Measurements from ENCODE around the gene NTHL1.

Gene NTHL1

DNA sequence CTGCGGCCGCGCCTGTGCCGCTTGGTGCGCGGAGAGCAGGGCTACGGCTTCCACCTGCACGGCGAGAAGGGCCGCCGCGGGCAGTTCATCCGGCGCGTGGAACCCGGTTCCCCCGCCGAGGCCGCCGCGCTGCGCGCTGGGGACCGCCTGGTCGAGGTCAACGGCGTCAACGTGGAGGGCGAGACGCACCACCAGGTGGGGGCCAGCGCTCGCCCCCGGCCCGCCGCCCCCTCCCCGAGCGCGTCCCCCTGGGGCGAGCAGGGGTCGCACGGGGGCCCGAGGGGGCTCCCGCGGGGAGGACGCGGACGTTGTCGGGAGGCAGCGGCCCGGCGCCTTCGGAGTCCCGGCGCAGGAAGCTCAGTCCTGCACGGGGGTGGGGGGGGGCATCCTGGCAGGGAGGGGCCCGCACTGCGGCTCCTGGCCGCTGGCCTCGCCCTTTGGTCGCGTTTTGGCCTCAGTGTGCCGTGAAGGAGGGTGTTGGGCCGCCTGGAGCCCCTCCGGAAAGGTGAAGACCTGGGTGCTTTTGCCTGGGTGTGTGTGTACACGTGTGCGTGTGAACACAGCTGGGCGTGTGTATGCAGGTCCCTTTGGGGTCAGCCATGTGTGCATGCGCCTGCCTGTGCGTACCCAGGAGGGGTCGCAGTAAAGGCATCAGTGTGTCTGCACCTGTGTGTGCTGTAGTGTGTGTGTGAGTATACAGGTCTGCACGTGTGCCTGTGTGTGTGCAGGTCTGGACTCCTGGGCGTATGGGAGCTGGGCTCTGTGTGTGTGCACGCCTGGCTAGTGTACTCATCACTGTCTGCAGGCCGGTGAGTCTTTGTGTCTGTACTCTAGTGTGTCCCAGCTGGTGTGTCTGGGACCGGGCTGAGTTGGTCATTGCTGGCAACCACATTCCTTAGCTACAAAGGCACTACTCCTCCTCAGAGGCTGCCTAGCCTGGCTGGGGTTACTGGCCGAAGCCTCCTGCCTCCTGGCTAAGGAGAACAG is 20.3 kb downstream of the NTHL1 start:
- TF ChIP-seq ZNF274 (IDR thresholded peaks at IDR 0.05; ENCODE audit: low read depth, low read length), result no peak
- no peak overlapping the region; the same call in 1 of the 2 replicates for H3K4me3 ChIP-seq (ENCODE audit: low read length)

DNA sequence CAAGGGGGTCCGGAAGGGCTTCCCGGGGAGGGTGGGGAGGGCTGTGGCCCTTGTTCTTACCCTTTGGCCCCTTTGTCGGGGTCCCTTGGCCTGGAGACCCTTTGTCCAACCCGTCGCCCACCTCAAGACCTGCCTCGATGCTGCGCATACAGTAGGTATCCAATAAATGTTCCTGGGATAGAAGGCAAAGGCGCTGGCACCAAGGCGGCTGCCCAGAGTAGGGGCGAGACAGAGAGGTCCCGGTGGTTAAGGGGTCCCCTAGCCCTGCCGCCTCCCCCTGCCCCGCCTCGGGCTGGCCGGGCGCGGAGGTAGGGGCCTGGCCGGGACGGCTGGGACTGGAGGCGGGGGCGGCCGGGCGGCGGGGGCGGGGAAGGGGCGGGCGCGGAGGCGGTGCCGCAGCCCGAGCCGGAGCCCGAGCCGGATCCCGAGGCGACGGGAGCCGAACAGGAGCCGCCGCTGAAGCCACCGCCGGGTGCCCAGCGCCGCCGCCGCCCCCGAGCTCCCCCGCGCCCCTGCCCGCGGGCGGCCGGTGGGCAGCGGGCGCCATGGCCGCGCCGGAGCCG is 21.1 kb downstream of the NTHL1 start, which contains the start of gene NHERF2:
Gene NHERF2 (plus strand): TSS at position 442 of the 563 bp plus-strand sequence. CDS start 104 bp downstream, at position 546.
- no peak within 1 kb of the TSS; the same call in 1 of the 2 replicates for H3K4me3 ChIP-seq (ENCODE audit: low read length)
- no peak for TF ChIP-seq ZNF274 (IDR thresholded peaks at IDR 0.05; ENCODE audit: low read depth, low read length)

DNA sequence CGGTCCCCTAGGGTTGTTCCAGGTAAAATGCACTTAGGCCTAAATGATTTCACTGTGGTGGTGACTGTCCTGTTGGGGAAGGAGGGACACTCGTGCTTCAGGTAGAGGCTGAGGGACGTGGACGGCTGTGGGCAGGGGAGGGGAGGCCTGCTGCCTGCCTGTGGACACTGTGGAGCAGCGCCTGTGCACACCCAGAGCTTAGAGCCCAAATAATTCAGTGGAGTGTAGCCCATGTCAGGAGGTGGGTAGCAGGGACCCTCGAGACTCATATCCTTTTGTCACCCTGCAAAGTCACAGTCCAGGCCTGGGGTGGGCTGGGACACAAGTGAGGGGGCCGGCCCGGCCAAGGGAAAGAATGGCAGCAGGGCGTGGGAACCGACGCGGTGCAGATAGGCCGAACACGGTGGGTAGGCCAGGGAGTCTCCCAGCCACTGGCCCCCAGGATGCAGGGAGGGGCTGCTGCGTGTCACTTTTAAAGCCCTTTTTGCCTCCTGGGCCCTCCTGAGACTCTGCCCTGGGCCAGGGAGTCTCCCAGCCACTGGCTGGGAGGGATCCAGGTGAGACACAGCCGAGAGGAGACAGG is 21.7 kb downstream of the NTHL1 start:
- H3K4me3 ChIP-seq (ENCODE audit: low read length), result no peak overlapping the region
- no peak for TF ChIP-seq ZNF274 (IDR thresholded peaks at IDR 0.05; ENCODE audit: low read depth, low read length)

DNA sequence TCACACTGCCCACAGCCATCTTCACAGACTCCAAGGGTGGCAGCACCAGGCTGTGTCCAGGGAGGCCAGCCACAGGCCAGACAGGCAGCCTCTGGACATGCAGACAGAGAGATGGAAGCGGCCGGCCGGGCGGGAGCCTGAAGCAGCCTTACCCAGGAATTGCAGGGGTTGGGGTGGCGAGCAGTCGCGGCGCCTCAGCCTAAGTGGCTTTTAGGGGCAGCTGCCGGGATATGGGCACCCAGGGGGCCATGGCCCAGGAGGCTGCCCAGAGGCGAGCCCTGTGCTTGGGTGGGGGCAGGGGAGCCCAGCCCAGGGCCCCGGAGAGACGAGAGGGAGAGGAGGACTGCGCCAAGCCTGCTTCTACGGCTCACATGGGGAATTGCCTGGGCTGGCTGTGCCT is 22.4 kb downstream of the NTHL1 start:
- TF ChIP-seq ZNF274 (IDR thresholded peaks at IDR 0.05; ENCODE audit: low read depth, low read length), result no peak
- no peak overlapping the region for H3K4me3 ChIP-seq (ENCODE audit: low read length)

DNA sequence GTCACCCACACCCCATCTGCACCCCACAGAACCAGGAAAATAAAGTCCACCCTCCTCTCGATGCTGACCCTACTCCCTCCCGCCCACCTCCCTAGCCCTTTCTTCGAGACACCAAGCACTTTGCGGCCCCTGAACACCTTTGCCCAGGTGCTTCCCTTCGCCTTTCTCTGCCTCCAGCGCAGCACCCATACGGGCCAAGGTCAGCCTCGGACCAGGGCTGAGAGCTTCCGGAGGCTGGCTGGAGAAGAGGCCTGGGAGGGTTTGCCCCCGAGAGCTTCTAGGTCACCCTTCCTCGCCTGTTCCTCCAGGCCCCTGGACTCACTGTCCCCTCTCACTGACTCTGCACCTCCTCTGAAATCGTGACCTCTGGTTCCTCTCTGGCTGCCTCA is 23.6 kb downstream of the NTHL1 start:
- TF ChIP-seq ZNF274 (IDR thresholded peaks at IDR 0.05; ENCODE audit: low read depth, low read length), result no peak
- H3K4me3 ChIP-seq (ENCODE audit: low read length), result no peak overlapping the region

DNA sequence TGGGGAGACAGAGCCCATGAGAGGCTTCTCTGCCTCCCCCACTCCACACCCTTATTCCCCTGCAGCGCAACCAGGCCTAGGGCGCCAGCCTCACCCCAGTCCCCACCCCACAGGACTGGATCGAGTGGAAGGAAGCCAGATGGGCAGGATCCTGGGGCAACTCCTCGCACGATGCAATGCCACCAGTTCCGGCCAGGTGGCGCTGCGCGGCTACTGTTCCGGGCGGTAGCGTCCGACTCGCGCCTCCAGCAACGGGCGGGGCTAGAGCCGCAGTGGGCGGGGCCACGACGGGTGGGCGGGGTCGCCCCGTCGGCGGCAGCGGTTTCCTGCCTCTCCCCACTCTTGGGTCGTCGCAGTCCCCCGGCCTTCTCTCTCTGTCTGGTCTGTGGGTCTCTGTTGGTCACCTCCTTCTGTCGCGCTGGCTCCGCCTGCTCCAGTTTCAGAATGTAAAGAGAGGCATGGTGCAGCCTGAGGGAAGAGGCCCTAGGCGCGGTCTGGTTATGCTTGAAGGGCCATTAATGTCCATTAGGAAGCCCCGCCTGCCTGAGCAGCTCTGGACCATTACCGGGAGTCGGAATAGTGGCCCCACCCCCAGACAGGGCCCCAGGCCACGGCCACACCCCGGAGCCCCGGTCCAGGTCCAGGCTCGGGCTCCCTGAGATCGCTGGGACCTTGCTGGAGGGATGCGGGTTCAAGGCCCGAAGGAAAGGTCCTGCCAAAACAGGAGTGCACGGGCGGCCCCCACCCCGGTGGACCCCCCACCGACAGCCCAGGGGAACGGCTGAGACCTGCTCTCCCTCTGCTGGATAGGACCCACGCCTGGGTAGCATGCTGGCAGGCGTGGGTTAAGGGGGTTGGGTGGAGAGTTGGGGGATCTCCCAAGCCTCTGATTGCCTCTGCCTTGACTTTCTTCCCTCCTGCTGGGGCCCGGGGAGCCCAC is 24.3 kb downstream of the NTHL1 start:
- H3K4me3 ChIP-seq (ENCODE audit: low read length), result no peak overlapping the region; the same call in 1 of the 2 replicates
- no peak for TF ChIP-seq ZNF274 (IDR thresholded peaks at IDR 0.05; ENCODE audit: low read depth, low read length)

DNA sequence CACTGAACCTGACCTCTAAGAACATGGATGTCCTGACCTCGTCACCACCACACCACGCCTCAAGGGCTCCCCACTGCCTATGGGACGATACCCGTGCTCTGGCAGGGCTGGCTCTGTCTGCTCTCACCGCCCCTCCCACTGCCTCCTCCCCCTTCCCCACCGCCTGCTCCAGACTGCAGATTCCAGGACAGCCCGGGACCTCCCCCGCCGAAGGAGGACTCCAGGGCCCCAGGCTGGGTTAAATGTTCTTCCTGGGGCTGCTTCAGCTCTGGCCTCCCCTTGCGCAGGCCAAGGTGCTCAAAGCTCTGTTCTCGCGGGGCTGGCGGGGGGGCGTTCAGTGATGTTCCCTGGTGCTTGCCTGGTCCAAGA is 24.9 kb downstream of the NTHL1 start:
- TF ChIP-seq ZNF274 (IDR thresholded peaks at IDR 0.05; ENCODE audit: low read depth, low read length), result no peak
- no peak overlapping the region; the same call in 1 of the 2 replicates for H3K4me3 ChIP-seq (ENCODE audit: low read length)

DNA sequence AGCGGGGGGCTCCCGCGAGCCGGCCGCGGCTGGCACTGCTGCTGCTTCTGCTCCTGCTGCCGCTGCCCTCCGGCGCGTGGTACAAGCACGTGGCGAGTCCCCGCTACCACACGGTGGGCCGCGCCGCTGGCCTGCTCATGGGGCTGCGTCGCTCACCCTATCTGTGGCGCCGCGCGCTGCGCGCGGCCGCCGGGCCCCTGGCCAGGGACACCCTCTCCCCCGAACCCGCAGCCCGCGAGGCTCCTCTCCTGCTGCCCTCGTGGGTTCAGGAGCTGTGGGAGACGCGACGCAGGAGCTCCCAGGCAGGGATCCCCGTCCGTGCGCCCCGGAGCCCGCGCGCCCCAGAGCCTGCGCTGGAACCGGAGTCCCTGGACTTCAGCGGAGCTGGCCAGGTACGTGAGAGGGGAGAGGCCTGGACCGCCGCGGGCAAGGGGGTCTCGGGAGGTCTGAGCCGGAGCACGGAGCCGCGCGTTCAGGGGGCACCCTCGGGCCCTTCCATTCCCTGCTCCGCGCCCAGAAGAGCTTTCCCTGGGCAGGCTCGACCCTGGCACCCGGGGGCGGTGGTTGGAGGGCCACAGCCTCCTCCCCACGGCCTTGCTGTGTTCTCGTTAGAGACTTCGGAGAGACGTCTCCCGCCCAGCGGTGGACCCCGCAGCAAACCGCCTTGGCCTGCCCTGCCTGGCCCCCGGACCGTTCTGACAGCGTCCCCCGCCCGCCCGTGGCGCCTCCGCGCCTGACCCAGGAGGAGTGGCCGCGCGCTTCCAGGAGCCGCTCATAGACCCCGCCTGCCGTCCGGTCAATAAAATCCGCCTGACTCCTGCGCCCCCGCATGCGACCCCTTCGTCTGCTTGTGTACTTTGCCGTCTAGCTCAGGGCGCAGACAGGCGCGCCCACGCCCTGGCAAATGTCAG is 27.5 kb downstream of the NTHL1 start:
- no peak overlapping the region for H3K4me3 ChIP-seq (ENCODE audit: low read length)
- TF ChIP-seq ZNF274 (IDR thresholded peaks at IDR 0.05; ENCODE audit: low read depth, low read length), result no peak

DNA sequence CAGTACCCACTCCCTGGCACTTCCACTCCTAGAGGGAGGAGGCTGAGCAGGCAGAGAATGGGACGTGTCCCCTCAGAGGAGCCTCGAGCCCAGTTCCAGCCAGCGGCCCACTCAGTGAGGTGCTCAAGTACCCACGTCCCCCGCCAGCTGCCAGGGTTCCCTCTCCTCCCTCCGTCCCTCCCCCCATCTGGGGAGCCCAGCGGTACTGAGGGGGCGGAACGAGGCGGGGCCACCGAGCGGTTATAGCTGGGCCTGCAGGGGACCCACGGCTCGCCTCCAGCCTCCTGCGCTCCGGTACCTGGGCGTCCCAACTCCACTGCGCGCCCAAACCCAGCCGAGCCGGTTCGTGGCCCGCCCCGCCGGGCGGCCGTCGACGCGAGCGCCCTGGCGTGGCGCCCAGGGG is 28.1 kb downstream of the NTHL1 start, which contains the start of gene NPW:
Gene NPW (plus strand): TSS at position 268 of the 403 bp plus-strand sequence.
- no peak for TF ChIP-seq ZNF274 (IDR thresholded peaks at IDR 0.05; ENCODE audit: low read depth, low read length)
- no peak within 1 kb of the TSS for H3K4me3 ChIP-seq (ENCODE audit: low read length)

DNA sequence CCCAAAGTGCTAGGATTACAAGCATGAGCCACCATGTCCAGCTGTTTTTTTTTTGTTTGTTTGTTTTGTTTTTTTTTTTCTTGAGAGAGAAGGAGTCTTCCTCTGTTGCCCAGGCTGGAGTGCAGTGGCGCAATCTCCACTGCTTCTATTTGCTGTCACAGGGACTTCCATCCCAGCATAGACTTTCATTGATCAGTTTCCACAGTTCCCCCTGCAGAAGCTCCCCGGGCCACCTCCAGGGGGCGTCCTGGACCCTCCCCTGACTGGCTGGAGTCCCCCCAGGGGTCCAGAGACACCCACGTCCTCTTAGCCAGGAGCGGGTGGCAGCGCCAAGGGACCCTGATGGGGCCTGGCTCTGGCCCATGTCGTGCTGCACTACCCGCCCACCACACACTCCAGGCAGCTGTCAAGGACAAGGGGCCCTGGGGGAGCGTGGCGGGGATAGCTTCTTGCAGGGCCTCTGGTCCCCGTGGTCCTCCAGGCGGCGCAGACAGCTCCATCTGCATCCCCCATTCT is 31.2 kb downstream of the NTHL1 start:
- no peak for TF ChIP-seq ZNF274 (IDR thresholded peaks at IDR 0.05; ENCODE audit: low read depth, low read length)
- H3K4me3 ChIP-seq (ENCODE audit: low read length), result no peak overlapping the region

DNA sequence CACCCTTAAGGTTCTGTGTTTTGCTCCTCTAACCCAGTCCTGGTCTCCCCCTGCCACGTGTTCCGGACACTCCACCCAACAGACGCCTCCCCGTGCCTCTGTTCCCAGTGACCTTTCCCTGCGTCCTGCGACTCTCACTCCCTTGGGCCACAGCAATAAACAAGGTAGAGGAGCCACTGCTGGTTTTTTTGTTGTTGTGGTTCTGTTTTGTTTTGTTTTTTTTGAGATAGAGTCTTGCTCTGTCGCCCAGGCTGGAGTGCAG is 31.8 kb downstream of the NTHL1 start:
- no peak overlapping the region for H3K4me3 ChIP-seq (ENCODE audit: low read length)
- no peak for TF ChIP-seq ZNF274 (IDR thresholded peaks at IDR 0.05; ENCODE audit: low read depth, low read length)

DNA sequence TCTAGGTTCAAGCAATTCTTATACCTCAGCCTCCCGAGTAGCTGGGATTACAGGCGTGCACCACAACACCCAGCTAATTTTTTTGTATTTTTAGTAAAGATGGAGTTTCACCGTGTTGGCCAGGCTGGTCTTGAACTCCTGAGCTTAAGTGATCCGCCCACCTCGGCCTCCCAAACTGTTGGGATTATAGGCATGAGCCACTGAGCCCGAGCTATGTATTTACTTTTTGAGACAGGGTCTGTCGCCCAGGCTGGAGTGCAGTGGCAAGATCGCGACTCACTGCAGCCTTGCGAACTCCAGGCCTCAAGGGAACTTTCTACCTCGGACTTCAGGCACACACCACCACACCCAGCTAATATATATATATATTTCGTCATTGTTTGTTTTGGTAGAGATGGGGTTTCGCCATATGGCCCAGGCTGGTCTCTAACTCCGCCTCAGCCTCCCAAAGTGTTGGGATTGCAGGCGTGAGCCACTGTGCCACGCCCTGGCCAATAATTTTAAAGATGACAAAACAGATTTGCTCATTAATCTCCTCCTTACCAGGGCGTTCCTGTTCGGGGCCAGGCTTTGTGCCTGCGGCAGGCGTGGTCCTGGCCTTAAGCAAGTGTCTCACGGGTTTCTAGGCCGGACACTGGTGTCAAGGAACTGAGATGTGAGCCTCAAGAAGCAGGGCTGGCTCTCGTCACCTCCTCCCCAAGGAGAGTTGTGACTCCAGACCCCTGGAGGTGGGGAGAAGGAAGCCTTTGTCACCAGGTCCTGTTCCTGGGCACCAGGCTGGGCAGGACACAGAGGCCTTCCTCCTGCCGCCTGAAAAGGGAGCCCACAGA is 32.3 kb downstream of the NTHL1 start:
- H3K4me3 ChIP-seq (ENCODE audit: low read length), result no peak overlapping the region
- TF ChIP-seq ZNF274 (IDR thresholded peaks at IDR 0.05; ENCODE audit: low read depth, low read length), result no peak

Data from GM08714 (cell line).